GM18520 (cell line): ENCODE results near the gene RFPL3.
"Not testable (repeated sequence)": the region's sequence is repeated elsewhere in the genome, so short reads cannot be mapped to it uniquely, and the experiment has no call there.

Experiments
- ATAC-seq: cut with Tn5 transposase; IDR thresholded peaks from one replicate; pipeline ENCODE4 v1.9.1; 2021; ENCODE audit not compliant: unreplicated experiment

Gene RFPL3

DNA sequence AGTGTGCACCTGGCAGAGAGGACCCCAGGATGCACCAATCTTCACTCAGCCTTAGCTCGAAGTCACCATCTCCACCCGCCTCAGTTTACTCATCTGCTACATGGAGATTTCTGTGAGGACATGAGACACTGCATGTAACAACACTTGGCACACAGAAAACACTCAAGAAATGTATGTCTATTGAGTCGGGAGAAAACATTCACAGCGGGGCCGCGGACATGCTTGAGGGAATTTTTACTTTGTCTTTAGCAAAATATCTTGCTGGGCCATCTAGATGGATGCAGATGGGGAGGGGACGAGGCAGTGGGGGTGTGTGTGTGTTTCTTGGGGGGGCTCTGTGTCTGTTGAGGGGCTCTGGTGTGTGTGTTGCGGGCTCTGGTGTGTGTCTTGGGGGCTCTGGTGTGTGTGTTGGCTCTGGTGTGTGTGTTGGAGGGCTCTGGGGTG is 28.4 kb upstream of the RFPL3 start:
- ATAC-seq, result no peak

DNA sequence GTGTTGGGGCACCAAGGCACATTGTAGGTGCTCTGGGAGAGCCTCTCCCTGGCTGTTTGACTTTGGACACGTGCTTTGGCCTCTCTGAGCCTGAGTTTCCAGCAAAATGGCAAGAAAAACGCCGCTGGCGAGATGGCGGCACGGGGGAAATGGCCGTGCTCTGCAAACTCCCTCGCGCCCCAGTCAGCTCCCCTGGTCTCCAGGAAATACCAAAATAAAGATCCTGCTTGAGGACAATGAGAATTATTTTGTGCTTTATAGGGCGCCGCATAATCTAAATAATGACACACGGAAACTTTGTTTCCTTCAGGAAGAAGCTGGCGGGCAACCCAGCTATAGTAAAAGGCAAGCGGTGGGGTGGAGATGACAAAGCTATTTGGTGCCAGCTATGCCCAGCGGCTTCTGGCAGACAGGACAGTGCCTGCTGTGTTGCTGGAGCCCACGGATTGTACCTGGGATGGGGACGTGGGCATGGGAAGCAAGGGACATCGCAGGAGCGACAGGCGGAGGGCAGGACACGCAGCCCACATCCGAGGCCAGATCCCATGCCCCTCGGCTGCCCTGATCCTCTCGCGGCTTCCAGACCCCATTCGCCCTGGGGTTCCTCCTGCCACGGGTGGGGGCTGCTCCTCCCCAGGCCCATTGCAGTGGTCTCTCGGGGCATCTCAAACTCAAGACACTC is 26.3 kb upstream of the RFPL3 start:
- no peak for ATAC-seq

DNA sequence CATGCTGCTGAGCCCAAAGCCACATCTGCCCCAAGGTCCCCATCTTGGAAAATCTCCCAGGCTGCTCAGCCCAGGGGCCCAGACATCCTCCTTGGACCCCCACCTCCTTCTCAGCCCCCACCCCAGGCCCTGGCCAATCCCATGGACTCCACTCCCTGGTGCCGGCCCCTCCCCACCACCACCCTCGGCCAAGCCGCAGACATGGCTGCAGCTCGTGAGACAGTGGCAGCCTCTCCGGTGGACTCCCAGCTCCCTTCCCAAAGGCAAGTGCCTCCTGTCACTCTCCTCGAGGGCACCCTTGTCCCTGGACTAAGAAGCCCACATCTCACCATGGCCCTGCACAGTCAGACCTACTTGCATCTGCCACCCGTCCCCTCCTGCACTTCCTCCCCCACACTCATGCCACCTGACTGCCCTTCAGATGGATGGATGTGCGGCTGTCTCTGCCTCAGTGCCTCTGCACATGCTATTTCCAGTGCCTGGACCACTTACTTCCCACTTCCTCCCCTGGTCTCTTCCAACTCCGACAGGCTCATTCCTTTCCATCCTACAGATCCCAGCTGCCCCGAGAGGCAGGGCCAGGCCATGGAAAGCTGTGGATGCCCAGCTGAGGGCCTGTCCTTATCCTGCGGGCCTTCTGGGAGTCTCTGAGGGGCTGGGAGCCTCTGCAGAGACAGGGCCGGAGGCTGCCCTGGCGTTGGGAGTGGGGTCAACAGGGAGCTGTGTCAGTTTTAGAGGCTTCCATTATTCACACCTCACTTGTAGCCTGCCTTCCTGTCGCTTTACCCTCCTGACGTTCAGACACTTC is 25.5 kb upstream of the RFPL3 start:
- no peak for ATAC-seq

DNA sequence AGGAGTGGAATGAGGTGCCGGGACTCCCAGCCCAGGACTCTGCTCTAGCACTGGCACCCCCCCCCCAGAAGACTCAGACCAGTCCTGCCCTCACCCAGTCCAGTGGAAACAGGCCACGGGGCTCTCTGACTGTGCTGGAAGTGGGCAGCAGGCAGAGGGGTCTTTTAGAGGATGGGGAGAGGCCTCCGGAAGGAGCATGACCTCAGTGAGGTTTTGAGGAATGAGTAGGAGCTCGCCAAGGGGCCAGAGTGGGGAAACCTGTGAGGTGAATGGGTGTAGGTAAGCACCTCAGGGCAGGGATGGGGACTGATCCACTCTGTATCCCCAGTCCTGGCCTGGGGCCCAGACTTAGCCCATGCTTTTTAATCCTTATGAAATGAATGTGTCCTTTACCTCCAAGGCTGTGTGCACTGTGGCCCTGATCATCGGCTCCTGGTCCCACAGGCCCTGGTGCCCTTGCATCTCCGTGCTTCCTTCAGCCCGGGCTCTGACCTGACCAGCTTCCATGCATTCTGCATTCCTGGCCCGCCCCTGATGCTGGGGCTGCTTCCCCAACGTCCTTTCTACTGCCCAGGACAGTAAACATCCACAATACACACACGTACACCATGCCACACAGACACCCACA is 24.4 kb upstream of the RFPL3 start:
- ATAC-seq, result no peak

DNA sequence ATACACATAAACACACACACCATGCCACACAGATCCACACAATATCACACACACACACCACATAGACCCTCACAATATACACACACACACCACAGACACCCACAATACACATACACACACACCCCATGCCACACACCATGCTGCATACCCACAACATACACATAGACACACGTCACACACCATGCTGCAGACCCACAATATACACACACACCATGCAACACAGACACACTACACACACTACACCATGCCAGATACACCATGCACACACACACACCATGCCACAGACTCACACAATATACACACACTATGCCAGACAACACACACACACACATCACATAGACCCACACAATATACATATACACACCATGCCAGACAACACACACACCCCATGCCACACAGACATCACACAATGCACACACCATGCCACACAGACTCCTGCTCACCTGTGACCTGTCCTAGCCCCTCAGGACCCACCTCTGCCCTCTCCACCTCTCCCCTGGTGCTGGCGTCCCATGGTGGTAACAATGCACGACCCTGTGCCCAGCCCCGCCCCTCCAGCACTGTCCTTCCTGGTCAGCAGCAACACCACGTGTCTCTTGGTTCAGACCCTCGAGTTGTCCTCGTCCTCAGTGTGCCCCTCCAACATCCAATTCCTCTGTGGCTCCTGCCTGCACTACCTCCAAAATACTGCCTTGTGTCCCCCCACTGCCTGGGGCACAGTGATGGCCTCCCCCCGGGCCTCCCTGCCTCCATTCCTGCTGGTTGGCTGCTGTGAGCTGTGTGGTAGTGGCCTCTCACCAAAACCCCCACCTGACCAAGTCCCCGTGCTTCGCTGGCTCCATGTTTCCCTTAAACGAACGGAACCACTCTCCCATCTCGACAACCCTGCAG is 23.7 kb upstream of the RFPL3 start:
- no peak for ATAC-seq

DNA sequence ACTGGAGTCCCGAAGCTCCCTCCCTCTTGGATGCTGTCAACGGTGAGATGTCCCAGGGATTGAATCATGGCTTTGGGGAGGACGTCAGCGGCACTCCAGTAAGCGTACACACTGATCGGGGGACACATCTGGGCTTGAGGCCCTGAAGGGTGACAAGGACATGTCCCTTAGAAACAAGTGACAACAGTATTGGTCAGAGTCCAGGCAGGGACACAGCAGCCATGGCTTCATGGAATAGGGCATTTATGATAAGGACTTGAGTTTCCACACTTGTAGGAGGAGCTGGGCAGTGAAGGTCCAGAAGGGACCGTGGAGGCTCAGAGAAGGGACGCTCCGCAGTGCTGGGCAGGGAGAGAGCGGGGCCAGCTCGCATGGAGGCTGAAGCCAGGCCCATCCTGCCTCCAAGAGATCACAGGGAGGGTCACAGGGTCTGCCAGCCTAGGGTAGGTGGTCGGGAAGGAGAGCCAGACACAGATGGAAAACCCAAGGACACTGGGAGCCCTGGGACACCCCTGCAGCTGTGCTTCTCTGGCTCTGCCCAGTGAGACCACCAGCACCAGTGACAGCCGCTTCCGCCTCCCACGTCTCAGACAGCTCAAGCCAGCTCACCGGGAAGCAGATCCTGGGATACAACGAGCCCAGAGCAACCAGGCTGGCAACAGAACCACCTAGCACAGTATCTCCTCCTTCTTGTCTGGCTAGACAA is 22.9 kb upstream of the RFPL3 start:
- ATAC-seq, result no peak

DNA sequence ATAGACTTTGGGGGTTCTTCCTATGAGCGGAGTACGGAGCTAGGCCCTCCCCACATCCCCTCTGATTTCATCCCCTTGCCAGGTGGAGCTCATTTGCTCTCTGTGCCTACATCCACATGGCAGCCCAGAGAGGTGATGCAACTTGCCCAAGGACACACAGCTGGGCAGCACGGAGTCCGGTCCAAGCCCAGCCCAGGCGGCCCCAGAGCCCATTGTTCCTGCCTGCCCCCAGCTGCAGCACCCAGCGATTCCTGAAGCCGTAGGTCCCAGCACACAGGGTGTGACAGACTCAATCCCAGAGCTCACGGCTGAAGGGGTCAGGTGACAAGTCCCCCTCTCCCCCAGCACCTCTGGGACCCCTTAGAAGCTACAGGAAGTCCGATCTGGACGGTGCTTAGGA is 22.2 kb upstream of the RFPL3 start:
- no peak for ATAC-seq

DNA sequence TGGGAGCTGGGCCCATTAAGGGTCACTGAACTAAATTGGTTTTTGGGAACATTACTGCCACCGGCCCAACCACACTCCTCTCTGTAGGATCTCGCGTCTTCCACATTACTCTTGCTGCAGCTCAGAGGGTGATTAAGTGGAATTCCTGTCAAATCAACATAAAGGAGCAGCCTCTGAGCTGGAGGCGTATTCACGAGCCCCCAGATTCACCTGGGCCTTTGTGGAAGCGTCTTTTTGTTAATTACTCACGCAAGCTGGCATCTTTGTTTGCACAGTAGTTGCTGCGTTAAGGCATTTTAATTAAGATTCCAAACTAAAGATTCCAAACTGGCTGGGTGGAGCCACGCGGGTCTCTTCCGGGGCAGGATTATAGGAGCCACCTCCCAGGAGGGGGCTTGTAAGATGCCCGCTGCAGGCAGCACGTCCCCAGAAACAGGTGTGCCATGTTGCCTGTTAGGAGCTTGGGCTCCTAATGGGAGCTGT is 21.5 kb upstream of the RFPL3 start:
- ATAC-seq, result no peak

DNA sequence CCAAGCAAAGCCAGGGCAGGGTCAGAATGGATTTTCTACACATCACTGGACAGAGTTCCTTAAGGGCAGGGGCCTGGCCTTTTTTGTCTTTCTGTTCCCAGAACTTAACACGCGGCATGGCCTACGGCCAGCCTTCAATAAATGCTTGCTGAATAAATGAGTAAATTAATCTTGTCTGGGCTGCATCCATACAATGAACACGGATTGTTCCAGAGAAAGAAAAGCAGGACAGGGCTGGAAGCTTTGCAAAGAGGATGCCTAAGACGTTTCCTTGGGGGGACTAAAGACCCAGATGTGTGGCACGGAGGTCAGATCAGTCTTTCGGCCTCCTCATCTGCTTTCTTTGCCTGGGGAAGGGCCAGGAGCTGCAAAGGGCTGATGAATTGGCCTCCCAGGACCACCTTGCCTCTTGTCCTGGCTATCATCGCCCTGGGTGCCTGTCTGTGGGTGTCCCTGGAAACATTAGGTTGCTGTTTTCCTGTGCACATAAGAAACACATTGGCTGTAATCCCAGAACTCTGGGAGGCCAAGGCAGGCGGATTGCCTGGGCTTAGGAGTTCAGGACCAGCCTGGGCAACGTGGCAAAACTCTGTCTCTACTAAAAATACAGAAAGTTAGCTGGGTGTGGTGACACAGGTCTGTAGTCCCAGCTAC is 20.8 kb upstream of the RFPL3 start:
- no peak for ATAC-seq

DNA sequence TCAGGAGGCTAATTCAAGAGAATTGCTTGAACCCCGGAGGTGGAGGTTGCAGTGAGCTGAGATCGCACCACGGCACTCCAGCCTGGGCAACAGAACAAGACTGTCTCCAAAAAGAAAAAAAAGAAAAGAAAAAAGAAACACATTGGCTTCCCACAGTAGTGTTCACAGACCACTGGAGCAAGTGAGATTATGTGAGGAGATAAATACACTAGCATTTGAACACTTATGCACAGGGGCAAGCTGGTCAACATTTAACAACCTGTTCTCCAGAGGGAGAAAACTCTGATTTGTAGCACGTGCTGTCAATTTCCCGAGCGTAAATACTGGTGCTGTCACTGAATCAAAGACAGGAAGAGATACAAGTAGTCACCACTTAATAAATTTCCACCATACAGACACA is 20.2 kb upstream of the RFPL3 start:
- not testable (repeated sequence) for ATAC-seq

DNA sequence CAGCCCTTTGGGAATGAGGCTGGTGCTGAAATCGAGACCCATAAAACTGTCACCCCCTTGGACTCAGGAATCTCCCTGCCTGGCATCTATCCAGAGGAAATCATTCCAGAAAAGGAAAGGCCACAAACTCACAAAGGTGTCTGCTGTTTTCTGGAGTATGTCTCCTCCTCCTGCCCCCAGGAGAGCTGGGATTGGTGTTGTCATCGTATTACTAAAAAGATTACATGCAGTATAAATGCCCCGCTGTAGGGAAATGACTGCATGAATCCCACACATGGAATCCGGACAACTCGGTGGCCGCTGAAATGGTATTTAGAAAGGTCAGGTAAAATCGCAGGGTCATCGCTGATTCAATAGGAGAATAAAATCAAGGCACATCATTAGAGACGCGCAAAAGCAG is 18.9 kb upstream of the RFPL3 start:
- ATAC-seq, result no peak

DNA sequence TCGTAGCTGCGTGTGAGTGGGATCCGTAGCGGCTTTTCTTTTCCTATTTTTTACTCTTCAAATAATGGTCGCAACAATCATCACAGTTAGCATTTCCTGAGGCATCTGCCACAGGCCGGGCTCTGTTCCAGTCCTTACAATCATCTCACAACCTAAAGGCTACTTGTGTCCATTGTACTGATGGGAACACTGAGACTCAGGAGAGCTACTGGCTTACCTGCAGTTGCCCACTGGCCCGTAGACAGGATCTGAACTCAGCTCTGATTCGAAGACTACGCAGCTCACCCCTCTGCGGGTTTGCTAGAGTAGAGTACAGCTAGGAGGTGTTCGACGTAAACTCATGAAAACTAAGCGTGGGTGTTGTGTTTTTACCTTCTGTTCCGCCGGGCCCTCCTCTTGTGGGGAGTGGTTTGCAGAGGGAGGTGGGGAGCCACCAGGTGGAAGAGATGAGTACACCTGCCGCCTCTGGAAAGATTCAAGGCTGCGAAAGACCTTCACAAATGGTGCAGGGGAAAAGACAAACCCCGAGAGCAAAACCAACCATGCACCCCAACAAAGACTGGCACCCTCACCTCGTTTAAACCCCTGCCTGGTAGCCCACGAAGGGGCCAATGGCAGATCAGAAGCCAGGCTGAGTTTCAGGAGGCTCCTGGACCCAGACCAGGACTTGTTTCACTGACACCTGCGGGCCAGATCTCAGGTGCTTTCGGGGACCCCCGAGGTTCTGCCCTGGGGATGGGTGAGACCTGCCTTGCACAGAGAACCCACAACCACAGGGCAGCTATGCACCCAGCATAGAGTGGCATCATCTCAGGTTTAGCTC is 18.3 kb upstream of the RFPL3 start:
- no peak for ATAC-seq

DNA sequence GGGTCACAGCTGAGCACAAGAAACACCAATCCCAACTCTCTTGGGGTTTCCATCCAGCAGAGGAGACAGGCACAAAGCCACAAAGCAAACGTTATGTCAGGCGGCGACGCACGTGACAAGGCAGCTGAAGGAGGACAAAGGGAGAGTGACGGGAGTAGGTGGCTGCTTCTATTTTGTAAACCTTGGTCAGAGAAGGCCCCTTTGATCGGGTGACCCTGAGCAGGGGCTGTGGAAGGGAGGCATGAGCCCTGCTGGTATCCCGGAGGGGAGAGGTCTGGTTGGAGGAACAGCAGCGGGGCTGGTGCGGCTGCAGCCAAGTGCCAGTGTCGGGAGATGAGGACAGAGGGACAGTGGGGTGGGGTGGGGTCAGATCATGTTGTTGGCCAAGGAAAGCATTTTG is 17.3 kb upstream of the RFPL3 start:
- ATAC-seq, result no peak

DNA sequence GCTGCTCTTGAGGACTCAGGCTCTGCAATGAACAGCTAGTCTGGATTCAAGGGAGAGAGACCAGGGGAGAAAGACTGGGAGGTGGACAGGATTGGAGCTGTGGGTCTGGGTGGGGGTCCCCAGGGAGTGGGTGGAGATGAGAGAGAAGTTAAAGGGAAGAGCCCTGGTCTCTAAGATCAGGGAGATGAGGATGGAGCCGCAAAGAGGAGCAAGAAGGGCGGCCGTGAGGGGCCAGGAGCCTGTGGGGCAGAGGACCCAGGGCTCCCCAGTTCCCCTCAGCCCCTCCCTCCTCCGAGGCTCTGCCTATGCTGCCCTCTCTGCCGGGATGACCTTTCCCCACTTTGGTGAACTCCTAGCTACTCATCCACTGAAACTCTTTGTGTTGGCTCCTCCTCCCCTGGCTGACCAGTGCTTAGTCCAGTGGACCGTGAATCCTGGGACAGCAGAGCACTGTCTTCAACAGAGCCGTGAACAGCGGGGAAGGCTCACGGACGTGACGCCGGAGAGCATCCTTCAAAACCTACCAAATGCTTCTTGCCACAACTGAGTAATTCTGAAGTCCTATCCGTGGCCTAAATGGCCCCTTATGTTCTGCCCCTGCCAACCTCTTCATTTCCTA is 16.4 kb upstream of the RFPL3 start:
- no peak for ATAC-seq

DNA sequence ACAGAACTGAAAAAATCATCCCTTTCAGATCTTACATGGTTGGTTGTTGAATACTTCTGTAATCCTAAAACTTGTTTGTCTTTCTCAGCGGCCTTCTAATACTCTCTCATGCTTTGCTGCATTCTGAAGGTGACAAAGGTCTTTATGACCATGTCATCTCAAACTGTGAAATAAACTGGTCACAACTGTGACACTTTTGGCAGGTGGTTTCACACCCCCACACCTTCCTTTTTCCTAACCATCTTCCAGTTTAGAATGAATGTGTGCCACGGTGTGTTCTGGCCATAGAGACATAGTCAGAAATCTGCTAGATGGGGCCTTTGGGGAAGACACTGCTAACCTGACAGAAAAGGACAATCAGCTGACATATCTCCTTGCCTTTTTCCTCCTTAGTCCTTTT is 14.7 kb upstream of the RFPL3 start:
- ATAC-seq, result no peak

DNA sequence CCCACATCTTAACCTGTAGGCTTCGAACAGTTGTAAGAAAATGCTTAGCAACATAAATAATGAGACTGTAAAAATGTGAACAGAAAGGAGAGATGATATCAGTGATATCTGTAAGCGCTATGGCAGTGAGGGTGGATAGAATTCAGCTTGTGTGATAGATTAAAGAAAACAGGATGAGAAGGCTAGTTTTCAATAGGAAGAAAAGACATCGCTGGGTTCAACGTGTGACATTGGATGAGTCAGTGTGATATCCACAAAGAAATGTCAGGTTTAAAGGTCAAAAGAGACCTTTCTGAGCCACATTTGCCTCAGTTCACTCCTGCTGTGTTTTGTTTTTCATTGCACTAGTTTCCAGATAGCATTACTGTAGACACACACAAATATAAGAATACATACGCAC is 13.7 kb upstream of the RFPL3 start:
- no peak for ATAC-seq

DNA sequence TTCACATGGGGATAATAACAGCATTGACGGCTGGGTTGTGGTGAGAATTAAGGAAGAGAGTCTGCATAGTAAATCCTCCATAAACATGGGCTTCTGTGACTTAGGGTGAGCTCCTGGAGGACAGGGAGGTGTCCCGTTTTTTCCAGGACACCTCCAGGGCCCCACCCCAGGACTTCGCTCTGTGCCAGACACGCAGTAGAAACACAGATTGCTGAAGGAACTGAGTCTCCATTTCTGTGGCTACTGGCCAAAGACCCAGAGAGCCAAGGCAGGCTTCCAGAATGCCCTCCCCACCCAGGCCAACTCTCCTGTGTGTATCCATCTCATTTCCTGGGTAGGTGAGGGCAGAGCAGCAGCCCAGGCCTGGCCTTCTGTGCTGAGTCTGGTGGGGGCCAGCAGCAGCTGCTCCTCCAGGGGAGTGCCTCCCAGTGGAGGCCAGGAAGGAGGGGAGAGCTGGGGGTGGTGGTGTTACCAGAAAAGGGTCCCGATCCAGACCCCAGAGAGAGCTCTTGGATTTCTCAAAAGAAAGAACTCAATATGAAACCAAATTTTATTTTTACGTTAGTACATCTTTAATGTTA is 9.5 kb upstream of the RFPL3 start:
- ATAC-seq, result no peak

DNA sequence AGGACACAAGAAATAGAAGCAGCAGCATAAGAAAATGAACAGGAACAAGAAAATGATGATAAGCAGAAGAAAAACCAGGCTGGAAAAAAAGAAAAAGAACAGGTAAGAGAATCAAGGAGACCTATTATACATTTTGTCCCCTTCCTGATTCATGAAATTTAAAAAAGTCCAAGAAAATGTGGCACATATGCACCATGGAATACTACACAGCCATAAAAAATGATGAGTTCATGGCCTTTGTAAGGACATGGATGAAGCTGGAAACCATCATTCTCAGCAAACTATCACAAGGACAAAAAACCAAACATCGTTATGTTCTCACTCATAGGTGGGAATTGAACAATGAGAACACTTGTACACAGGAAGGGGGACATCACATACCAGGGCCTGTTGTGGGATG is 5.8 kb upstream of the RFPL3 start:
- not testable (repeated sequence) for ATAC-seq
